ENCODE results near the gene RIC8B.

RIC8B gene

DNA sequence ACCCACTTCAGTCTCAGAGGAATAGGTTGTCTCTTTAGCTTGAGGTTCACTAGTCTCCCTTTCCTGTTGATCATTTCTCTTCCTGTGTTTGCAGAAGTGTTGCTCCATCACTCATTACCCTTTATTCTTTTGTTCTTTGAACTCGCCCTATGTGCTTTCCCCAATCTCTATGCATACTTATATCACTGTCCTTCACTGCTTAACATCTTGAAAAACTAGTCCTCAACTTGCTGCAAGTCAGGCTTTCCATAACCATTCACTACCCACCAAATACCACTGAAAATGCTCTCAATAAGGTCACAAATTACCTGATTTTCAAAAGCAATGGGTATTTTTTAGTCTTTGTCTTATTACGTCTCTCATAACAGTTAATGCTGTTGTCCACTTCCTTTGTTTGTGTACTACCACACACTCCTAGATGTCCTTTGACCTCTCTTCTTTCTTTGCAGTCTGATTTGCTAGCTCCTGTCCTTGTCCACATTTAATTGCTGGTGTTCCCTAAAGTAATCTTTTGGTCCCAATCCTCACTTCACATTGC lies 80.8 kb downstream of the RIC8B start:
- Histone ChIP-seq H3K4me1 (ENCODE audit: insufficient read depth, low read length, poor library complexity, severe bottlenecking) (peaks cover 6% of the 10 kb centered on the region), H3K9me2 (replicated peaks; ENCODE audit: low read depth, low read length) (no peaks in the 10 kb centered on the region), H3K9me3 (ENCODE audit: insufficient read depth, low read depth, low read length) (no peaks in the 10 kb centered on the region), H3K4me3 (ENCODE audit: low read length, poor library complexity, severe bottlenecking) (no peak overlapping the region), H3K79me2 (ENCODE audit: insufficient read depth, low read length) (no peaks in the 10 kb centered on the region), H4K20me1 (ENCODE audit: insufficient read depth, low read length, poor library complexity, severe bottlenecking) (no peaks in the 10 kb centered on the region), H3K27me3 (ENCODE audit: insufficient read depth, low read length, poor library complexity, severe bottlenecking) (no peaks in the 10 kb centered on the region), H2AFZ (ENCODE audit: low read length) (no peak overlapping the region), H3K4me2 (ENCODE audit: low read depth, low read length, poor library complexity, severe bottlenecking) (no peak overlapping the region), H3K36me3 (ENCODE audit: insufficient read depth, low read length) (peaks cover 62% of the 10 kb centered on the region; the same call in 1 of the 2 replicates), H3F3A (ENCODE audit: low read depth) (no peaks in the 10 kb centered on the region), H3K9ac (ENCODE audit: low read depth, low read length, poor library complexity, severe bottlenecking) (no peak overlapping the region)
- TF ChIP-seq, protein P1, sequence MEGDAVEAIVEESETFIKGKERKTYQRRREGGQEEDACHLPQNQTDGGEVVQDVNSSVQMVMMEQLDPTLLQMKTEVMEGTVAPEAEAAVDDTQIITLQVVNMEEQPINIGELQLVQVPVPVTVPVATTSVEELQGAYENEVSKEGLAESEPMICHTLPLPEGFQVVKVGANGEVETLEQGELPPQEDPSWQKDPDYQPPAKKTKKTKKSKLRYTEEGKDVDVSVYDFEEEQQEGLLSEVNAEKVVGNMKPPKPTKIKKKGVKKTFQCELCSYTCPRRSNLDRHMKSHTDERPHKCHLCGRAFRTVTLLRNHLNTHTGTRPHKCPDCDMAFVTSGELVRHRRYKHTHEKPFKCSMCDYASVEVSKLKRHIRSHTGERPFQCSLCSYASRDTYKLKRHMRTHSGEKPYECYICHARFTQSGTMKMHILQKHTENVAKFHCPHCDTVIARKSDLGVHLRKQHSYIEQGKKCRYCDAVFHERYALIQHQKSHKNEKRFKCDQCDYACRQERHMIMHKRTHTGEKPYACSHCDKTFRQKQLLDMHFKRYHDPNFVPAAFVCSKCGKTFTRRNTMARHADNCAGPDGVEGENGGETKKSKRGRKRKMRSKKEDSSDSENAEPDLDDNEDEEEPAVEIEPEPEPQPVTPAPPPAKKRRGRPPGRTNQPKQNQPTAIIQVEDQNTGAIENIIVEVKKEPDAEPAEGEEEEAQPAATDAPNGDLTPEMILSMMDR (conservative IDR thresholded peaks at IDR 0.05; ENCODE audit: low read length) = no peak

DNA sequence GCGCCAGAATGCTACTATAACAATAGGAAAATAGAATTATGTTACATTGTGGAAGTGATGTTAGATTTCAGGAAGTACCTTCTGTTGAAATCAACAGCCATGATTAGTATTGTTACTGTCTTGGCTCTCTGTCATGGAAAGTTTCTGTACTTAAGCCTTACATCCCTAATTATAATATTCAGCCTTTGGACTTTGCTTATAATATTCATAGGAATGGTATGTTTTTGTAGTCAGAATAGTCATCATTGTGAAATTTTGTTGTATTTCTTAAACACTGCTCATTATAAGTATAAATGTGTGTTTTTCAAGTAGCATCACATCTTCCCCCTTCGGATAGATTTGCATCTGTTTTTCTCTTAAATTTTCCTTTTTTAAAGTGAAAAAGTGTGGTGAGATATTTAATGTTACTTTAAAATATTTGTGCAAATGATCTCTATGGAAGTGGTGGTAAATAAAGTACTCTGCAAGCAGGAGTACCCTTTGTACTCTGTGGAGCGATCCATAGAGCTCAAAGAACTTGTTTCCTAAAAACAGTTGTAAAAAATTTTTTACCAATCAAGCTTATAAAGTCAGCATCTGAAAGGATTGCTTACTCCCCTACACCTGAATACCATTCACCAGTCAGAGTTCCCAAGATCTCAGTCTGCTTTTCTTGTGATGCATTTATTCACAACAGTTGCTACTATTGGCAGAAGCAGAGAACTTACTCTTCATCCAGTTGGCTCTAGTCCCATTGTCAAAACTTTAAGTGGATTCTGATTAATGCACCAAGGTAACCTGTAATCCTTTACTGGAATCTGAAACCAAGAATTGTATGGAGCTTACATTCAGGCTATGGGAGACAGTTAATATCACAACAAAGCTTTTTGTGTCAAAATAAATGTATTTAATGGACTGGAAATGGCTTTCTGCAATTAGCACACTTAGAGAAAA lies 87.8 kb downstream of the RIC8B start:
- peaks cover 51% of the 10 kb centered on the region; the same call in 1 of the 2 replicates for H3K36me3 ChIP-seq (ENCODE audit: insufficient read depth, low read length)

DNA sequence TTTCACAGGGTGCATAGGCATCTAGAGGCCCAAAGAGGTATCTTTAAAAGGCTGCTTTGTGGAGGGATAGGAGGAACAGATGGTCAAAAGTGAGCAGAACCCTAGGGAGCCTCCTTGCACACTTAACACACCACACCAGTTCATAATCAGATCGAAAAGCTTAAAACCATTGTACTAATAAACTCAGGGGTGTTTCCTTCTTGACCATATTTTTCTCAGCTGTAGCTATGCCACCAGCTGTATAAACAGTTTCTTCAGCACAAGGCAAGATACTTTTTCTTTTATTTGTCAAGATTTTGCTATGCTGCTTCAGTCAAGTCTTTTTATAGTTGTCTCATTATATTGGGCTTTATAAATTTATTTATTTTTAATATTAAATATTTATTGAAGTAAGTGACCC lies 88.7 kb downstream of the RIC8B start:
- H3K79me2 ChIP-seq (ENCODE audit: insufficient read depth, low read length) = no peaks in the 10 kb centered on the region
- no peaks in the 10 kb centered on the region for H3K27me3 ChIP-seq (ENCODE audit: insufficient read depth, low read length, poor library complexity, severe bottlenecking)
- H4K20me1 ChIP-seq (ENCODE audit: insufficient read depth, low read length, poor library complexity, severe bottlenecking) = no peaks in the 10 kb centered on the region
- no peak overlapping the region for H3K4me2 ChIP-seq (ENCODE audit: low read depth, low read length, poor library complexity, severe bottlenecking)
- no peak overlapping the region for H3K4me3 ChIP-seq (ENCODE audit: low read length, poor library complexity, severe bottlenecking)
- no peaks in the 10 kb centered on the region for H3K4me1 ChIP-seq (ENCODE audit: insufficient read depth, low read length, poor library complexity, severe bottlenecking)
- H3K9me3 ChIP-seq (ENCODE audit: insufficient read depth, low read depth, low read length) = no peaks in the 10 kb centered on the region
- no peak for TF ChIP-seq EZH2phosphoT487 (IDR thresholded peaks at IDR 0.05; ENCODE audit: borderline replicate concordance)
- TF ChIP-seq, protein P1 (conservative IDR thresholded peaks at IDR 0.05; ENCODE audit: low read length) = no peak
- no peak overlapping the region for H3K9ac ChIP-seq (ENCODE audit: low read depth, low read length, poor library complexity, severe bottlenecking)
- H3F3A ChIP-seq (ENCODE audit: low read depth) = no peaks in the 10 kb centered on the region
- H3K36me3 ChIP-seq (ENCODE audit: insufficient read depth, low read length) = peaks cover 51% of the 10 kb centered on the region; the same call in 1 of the 2 replicates
- no peaks in the 10 kb centered on the region for H3K9me2 ChIP-seq (replicated peaks; ENCODE audit: low read depth, low read length)
- no peak overlapping the region for H2AFZ ChIP-seq (ENCODE audit: low read length)

More for the DNA sequence above, 87.8 kb downstream of the RIC8B start:
- Histone ChIP-seq H3K27me3 (ENCODE audit: insufficient read depth, low read length, poor library complexity, severe bottlenecking) (no peaks in the 10 kb centered on the region), H3K4me1 (ENCODE audit: insufficient read depth, low read length, poor library complexity, severe bottlenecking) (no peaks in the 10 kb centered on the region), H3K9ac (ENCODE audit: low read depth, low read length, poor library complexity, severe bottlenecking) (no peak overlapping the region), H3K9me3 (ENCODE audit: insufficient read depth, low read depth, low read length) (no peaks in the 10 kb centered on the region), H3K79me2 (ENCODE audit: insufficient read depth, low read length) (no peaks in the 10 kb centered on the region), H3K4me2 (ENCODE audit: low read depth, low read length, poor library complexity, severe bottlenecking) (no peak overlapping the region), H3K9me2 (replicated peaks; ENCODE audit: low read depth, low read length) (no peaks in the 10 kb centered on the region), H4K20me1 (ENCODE audit: insufficient read depth, low read length, poor library complexity, severe bottlenecking) (no peaks in the 10 kb centered on the region), H2AFZ (ENCODE audit: low read length) (no peak overlapping the region), H3K4me3 (ENCODE audit: low read length, poor library complexity, severe bottlenecking) (no peak overlapping the region), H3F3A (ENCODE audit: low read depth) (no peaks in the 10 kb centered on the region)
- TF ChIP-seq, protein P1 (conservative IDR thresholded peaks at IDR 0.05; ENCODE audit: low read length) = no peak
- no peak for TF ChIP-seq EZH2phosphoT487 (IDR thresholded peaks at IDR 0.05; ENCODE audit: borderline replicate concordance)
